ENCODE measurements around the gene DMBX1.
A peak's percentile ranks its signal among the peaks of the same experiment; 100 is the strongest.

DMBX1 gene

GRCh38 chr1:46480959-46481646, 8.5 kb upstream of the DMBX1 start:
- Histone ChIP-seq H3K4me3 (ENCODE audit: low read length in 2 of 2) (no peak overlapping the region), H3K9me3 (ENCODE audit: control insufficient read depth in 2 of 2, low read length in 2 of 2) (no peaks in the 10 kb centered on the region), H3K27ac (ENCODE audit: low read depth in 2 of 2, low read length in 2 of 2) (no peak overlapping the region), H3K4me1 (ENCODE audit: control insufficient read depth in 2 of 2, insufficient read depth in 2 of 2, low read length in 2 of 2) (no peaks in the 10 kb centered on the region), H3K9ac (ENCODE audit: low read depth in 1 of 2, low read length in 2 of 2) (no peak overlapping the region), H3K27me3 (ENCODE audit: control insufficient read depth in 2 of 2, insufficient read depth in 2 of 2, low read length in 2 of 2) (peaks cover 22 to 25% of the 10 kb centered on the region in 2 donors), H3K36me3 (ENCODE audit: control insufficient read depth in 2 of 2, insufficient read depth in 2 of 2, low read length in 2 of 2) (no peaks in the 10 kb centered on the region)

GRCh38 chr1:46481961-46482360, 7.7 kb upstream of the DMBX1 start:
- H3K9me3 ChIP-seq (ENCODE audit: control insufficient read depth in 2 of 2, low read length in 2 of 2), result no peaks in the 10 kb centered on the region
- H3K4me3 ChIP-seq (ENCODE audit: low read length in 2 of 2), result no peak overlapping the region
- no peak overlapping the region for H3K9ac ChIP-seq (ENCODE audit: low read depth in 1 of 2, low read length in 2 of 2)
- no peak overlapping the region for H3K27ac ChIP-seq (ENCODE audit: low read depth in 2 of 2, low read length in 2 of 2)
- no peaks in the 10 kb centered on the region for H3K36me3 ChIP-seq (ENCODE audit: control insufficient read depth in 2 of 2, insufficient read depth in 2 of 2, low read length in 2 of 2)
- peaks cover 31 to 34% of the 10 kb centered on the region in 2 donors for H3K27me3 ChIP-seq (ENCODE audit: control insufficient read depth in 2 of 2, insufficient read depth in 2 of 2, low read length in 2 of 2)
- no peaks in the 10 kb centered on the region for H3K4me1 ChIP-seq (ENCODE audit: control insufficient read depth in 2 of 2, insufficient read depth in 2 of 2, low read length in 2 of 2)

GRCh38 chr1:46483589-46483988, 6.0 kb upstream of the DMBX1 start:
- Histone ChIP-seq H3K4me1 (ENCODE audit: control insufficient read depth in 2 of 2, insufficient read depth in 2 of 2, low read length in 2 of 2) (no peaks in the 10 kb centered on the region), H3K36me3 (ENCODE audit: control insufficient read depth in 2 of 2, insufficient read depth in 2 of 2, low read length in 2 of 2) (no peaks in the 10 kb centered on the region), H3K4me3 (ENCODE audit: low read length in 2 of 2) (no peak overlapping the region), H3K9me3 (ENCODE audit: control insufficient read depth in 2 of 2, low read length in 2 of 2) (no peaks in the 10 kb centered on the region), H3K27ac (ENCODE audit: low read depth in 2 of 2, low read length in 2 of 2) (no peak overlapping the region), H3K9ac (ENCODE audit: low read depth in 1 of 2, low read length in 2 of 2) (no peak overlapping the region), H3K27me3 (ENCODE audit: control insufficient read depth in 2 of 2, insufficient read depth in 2 of 2, low read length in 2 of 2) (peaks cover 45 to 47% of the 10 kb centered on the region in 2 donors)

GRCh38 chr1:46484783-46485490, 4.7 kb upstream of the DMBX1 start:
- Histone ChIP-seq H3K36me3 (ENCODE audit: control insufficient read depth in 2 of 2, insufficient read depth in 2 of 2, low read length in 2 of 2) (no peaks in the 10 kb centered on the region), H3K9me3 (ENCODE audit: control insufficient read depth in 2 of 2, low read length in 2 of 2) (no peaks in the 10 kb centered on the region), H3K27me3 (ENCODE audit: control insufficient read depth in 2 of 2, insufficient read depth in 2 of 2, low read length in 2 of 2) (peaks cover 48 to 57% of the 10 kb centered on the region in 2 donors), H3K4me1 (ENCODE audit: control insufficient read depth in 2 of 2, insufficient read depth in 2 of 2, low read length in 2 of 2) (peaks cover 5 to 7% of the 10 kb centered on the region in 2 donors), H3K27ac (ENCODE audit: low read depth in 2 of 2, low read length in 2 of 2) (no peak overlapping the region), H3K9ac (ENCODE audit: low read depth in 1 of 2, low read length in 2 of 2) (no peak overlapping the region), H3K4me3 (ENCODE audit: low read length in 2 of 2) (no peak overlapping the region)

GRCh38 chr1:46485564-46486431, 3.8 kb upstream of the DMBX1 start:
- H3K4me1 ChIP-seq (ENCODE audit: control insufficient read depth in 2 of 2, insufficient read depth in 2 of 2, low read length in 2 of 2), result peaks cover 7 to 9% of the 10 kb centered on the region in 2 donors
- H3K9ac ChIP-seq (ENCODE audit: low read depth in 1 of 2, low read length in 2 of 2), result no peak overlapping the region
- peaks cover 52 to 65% of the 10 kb centered on the region in 2 donors for H3K27me3 ChIP-seq (ENCODE audit: control insufficient read depth in 2 of 2, insufficient read depth in 2 of 2, low read length in 2 of 2)
- H3K27ac ChIP-seq (ENCODE audit: low read depth in 2 of 2, low read length in 2 of 2), result no peak overlapping the region
- no peaks in the 10 kb centered on the region for H3K36me3 ChIP-seq (ENCODE audit: control insufficient read depth in 2 of 2, insufficient read depth in 2 of 2, low read length in 2 of 2)
- H3K4me3 ChIP-seq (ENCODE audit: low read length in 2 of 2), result no peak overlapping the region
- no peaks in the 10 kb centered on the region for H3K9me3 ChIP-seq (ENCODE audit: control insufficient read depth in 2 of 2, low read length in 2 of 2)

- Histone ChIP-seq H3K27ac (ENCODE audit: low read depth in 2 of 2, low read length in 2 of 2) (no peak overlapping the region), H3K9ac (ENCODE audit: low read depth in 1 of 2, low read length in 2 of 2) (no peak overlapping the region), H3K36me3 (ENCODE audit: control insufficient read depth in 2 of 2, insufficient read depth in 2 of 2, low read length in 2 of 2) (no peaks in the 10 kb centered on the region), H3K4me1 (ENCODE audit: control insufficient read depth in 2 of 2, insufficient read depth in 2 of 2, low read length in 2 of 2) (peaks cover 7 to 9% of the 10 kb centered on the region in 2 donors), H3K27me3 (ENCODE audit: control insufficient read depth in 2 of 2, insufficient read depth in 2 of 2, low read length in 2 of 2) (peaks cover 59 to 69% of the 10 kb centered on the region in 2 donors), H3K9me3 (ENCODE audit: control insufficient read depth in 2 of 2, low read length in 2 of 2) (no peaks in the 10 kb centered on the region), H3K4me3 (ENCODE audit: low read length in 2 of 2) (no peak overlapping the region)
Measured at GRCh38 chr1:46486432-46487015, 3.1 kb upstream of the DMBX1 start.

GRCh38 chr1:46487818-46488218, 1.8 kb upstream of the DMBX1 start:
- no peak overlapping the region for H3K4me3 ChIP-seq (ENCODE audit: low read length in 2 of 2)
- no peak overlapping the region for H3K9ac ChIP-seq (ENCODE audit: low read depth in 1 of 2, low read length in 2 of 2)
- H3K9me3 ChIP-seq (ENCODE audit: control insufficient read depth in 2 of 2, low read length in 2 of 2), result no peaks in the 10 kb centered on the region
- H3K27me3 ChIP-seq (ENCODE audit: control insufficient read depth in 2 of 2, insufficient read depth in 2 of 2, low read length in 2 of 2), result peaks cover 69 to 78% of the 10 kb centered on the region in 2 donors
- no peak overlapping the region for H3K27ac ChIP-seq (ENCODE audit: low read depth in 2 of 2, low read length in 2 of 2)
- H3K4me1 ChIP-seq (ENCODE audit: control insufficient read depth in 2 of 2, insufficient read depth in 2 of 2, low read length in 2 of 2), result peaks cover 7 to 9% of the 10 kb centered on the region in 2 donors
- H3K36me3 ChIP-seq (ENCODE audit: control insufficient read depth in 2 of 2, insufficient read depth in 2 of 2, low read length in 2 of 2), result no peaks in the 10 kb centered on the region

- Histone ChIP-seq H3K36me3 (ENCODE audit: control insufficient read depth in 2 of 2, insufficient read depth in 2 of 2, low read length in 2 of 2) (no peaks in the 10 kb centered on the region), H3K27ac (ENCODE audit: low read depth in 2 of 2, low read length in 2 of 2) (no peak overlapping the region), H3K27me3 (ENCODE audit: control insufficient read depth in 2 of 2, insufficient read depth in 2 of 2, low read length in 2 of 2) (peaks cover 74 to 79% of the 10 kb centered on the region in 2 donors), H3K9ac (ENCODE audit: low read depth in 1 of 2, low read length in 2 of 2) (no peak overlapping the region), H3K9me3 (ENCODE audit: control insufficient read depth in 2 of 2, low read length in 2 of 2) (no peaks in the 10 kb centered on the region), H3K4me1 (ENCODE audit: control insufficient read depth in 2 of 2, insufficient read depth in 2 of 2, low read length in 2 of 2) (peaks cover 7 to 9% of the 10 kb centered on the region in 2 donors), H3K4me3 (ENCODE audit: low read length in 2 of 2) (no peak overlapping the region)
Measured at GRCh38 chr1:46488343-46489168, 1.1 kb upstream of the DMBX1 start.

GRCh38 chr1:46489169-46489637, 433 bp upstream of the DMBX1 start:
- peak overlapping the region in 1 of 2 donors; percentile 43 for H3K4me3 ChIP-seq (ENCODE audit: low read length in 2 of 2)
- peaks cover 77 to 82% of the 10 kb centered on the region in 2 donors for H3K27me3 ChIP-seq (ENCODE audit: control insufficient read depth in 2 of 2, insufficient read depth in 2 of 2, low read length in 2 of 2)
- H3K9me3 ChIP-seq (ENCODE audit: control insufficient read depth in 2 of 2, low read length in 2 of 2), result no peaks in the 10 kb centered on the region
- H3K9ac ChIP-seq (ENCODE audit: low read depth in 1 of 2, low read length in 2 of 2), result no peak overlapping the region
- peaks cover 7 to 9% of the 10 kb centered on the region in 2 donors for H3K4me1 ChIP-seq (ENCODE audit: control insufficient read depth in 2 of 2, insufficient read depth in 2 of 2, low read length in 2 of 2)
- no peak overlapping the region for H3K27ac ChIP-seq (ENCODE audit: low read depth in 2 of 2, low read length in 2 of 2)
- no peaks in the 10 kb centered on the region for H3K36me3 ChIP-seq (ENCODE audit: control insufficient read depth in 2 of 2, insufficient read depth in 2 of 2, low read length in 2 of 2)

All from mucosa of rectum (tissue), 2 donors.